SK-N-MC (cell line): ENCODE data around the gene CCDC51.

Experiments
- EZH2 ChIP-seq: fragments of 200-600 bp; sonication (generic); IDR thresholded peaks from one replicate; pipeline ENCODE4 v1.6.1; 2017; ENCODE audit warnings: antibody characterized with exemption
- POLR2AphosphoS5 ChIP-seq: IDR thresholded peaks from 2 replicates; pipeline ENCODE4 v1.6.1; 2012; ENCODE audit warnings: mild to moderate bottlenecking, low read depth, low read length, borderline replicate concordance

DNA sequence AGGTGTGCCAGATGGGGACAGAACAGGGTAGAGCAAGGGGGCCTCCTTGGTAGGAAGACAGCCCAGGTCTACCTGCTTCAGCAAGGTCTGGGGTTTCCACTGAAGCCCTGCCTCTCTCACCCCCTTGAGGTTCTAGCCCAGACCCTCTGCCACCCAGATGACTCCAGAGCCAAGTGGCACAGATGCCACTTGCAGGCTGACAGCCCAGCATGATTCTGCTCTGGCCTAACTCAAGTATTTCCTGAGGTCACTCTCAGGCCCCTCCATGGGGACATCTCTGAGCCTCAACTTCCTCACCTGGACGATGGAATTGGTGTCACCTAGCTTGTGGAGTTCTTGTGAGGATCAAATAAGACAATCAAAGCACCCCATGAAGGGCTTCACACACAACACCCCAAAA is 33.9 kb downstream of the CCDC51 start:
- no peak for TF ChIP-seq POLR2AphosphoS5
- no peak for TF ChIP-seq EZH2
